Measurements from ENCODE around the gene RPE. TPM values are rescaled to one million over a fixed set of nuclear protein-coding genes. Genes with fewer than 3 reads are reported as not detected.

RPE gene
- total RNA-seq, 1 experiment from 2014 or later, result 63.9 TPM

Other genes with a start within 250 kb of the RPE start
- not detected in 2 replicates for gene UNC80, start 230.8 kb upstream of the RPE start, total RNA-seq (2014; rRNA removed; shearing (Covaris generic))
- gene KANSL1L, start 168.8 kb downstream of the RPE start, total RNA-seq (2014; rRNA removed; shearing (Covaris generic)), result 14.2 and 18.5 TPM in 2 replicates
- not detected in 2 replicates for gene ACADL, start 222.8 kb downstream of the RPE start, total RNA-seq (2014; rRNA removed; shearing (Covaris generic))